ENCODE measurements around the gene STRIT1. TPM values are rescaled to one million over a fixed set of nuclear protein-coding genes. Genes with fewer than 3 reads are reported as not detected.

STRIT1 gene
- total RNA-seq, 2 donors from 2014 or later: not detected

GRCh38 chr3:155309581-155309980, 16.1 kb upstream of the STRIT1 start:
- peaks cover 3% of the 10 kb centered on the region for H3K9me3 Mint-ChIP-seq
- no peak overlapping the region for H3K4me3 Mint-ChIP-seq
- no peak overlapping the region for H3K4me3 ChIP-seq (ENCODE audit: low read length)

GRCh38 chr3:155308831-155309230, 15.3 kb upstream of the STRIT1 start:
- Histone ChIP-seq H3K27me3 (ENCODE audit: control insufficient read depth, insufficient read depth, low read length, poor library complexity, severe bottlenecking) (no peaks in the 10 kb centered on the region), H3K36me3 (ENCODE audit: control insufficient read depth, insufficient read depth, low read length) (no peaks in the 10 kb centered on the region), H3K4me1 (ENCODE audit: control insufficient read depth, insufficient read depth, low read length) (no peaks in the 10 kb centered on the region), H3K4me3 (ENCODE audit: low read length) (no peak overlapping the region), H3K9ac (ENCODE audit: extremely low read depth, low read length, poor library complexity, severe bottlenecking) (no peak overlapping the region), H3K27ac (ENCODE audit: low read depth, low read length) (no peak overlapping the region), H3K9me3 (ENCODE audit: control insufficient read depth, low read length) (no peaks in the 10 kb centered on the region)
- H3K27ac Mint-ChIP-seq: no peak overlapping the region
- no peak overlapping the region for H3K4me3 Mint-ChIP-seq
- H3K4me1 Mint-ChIP-seq: peaks cover 3% of the 10 kb centered on the region
- H3K27me3 Mint-ChIP-seq (ENCODE audit: insufficient read depth): no peaks in the 10 kb centered on the region
- no peak for TF ChIP-seq CTCF (conservative IDR thresholded peaks at IDR 0.05)
- H3K9me3 Mint-ChIP-seq: peaks cover 3% of the 10 kb centered on the region
- H3K36me3 Mint-ChIP-seq (ENCODE audit: low read depth): no peaks in the 10 kb centered on the region
- DNase-seq: no peak
- WGBS, 2 experiments (ENCODE audit: insufficient coverage in 1 of 2, insufficient read length in 1 of 2): 92 to 98% methylated on average over 5 to 9 of the region's 9 CpGs

More at GRCh38 chr3:155309581-155309980, 16.1 kb upstream of the STRIT1 start:
- no peaks in the 10 kb centered on the region for H3K4me1 ChIP-seq (ENCODE audit: control insufficient read depth, insufficient read depth, low read length)
- no peak for TF ChIP-seq CTCF (conservative IDR thresholded peaks at IDR 0.05)
- H3K27ac ChIP-seq (ENCODE audit: low read depth, low read length): no peak overlapping the region
- no peak for DNase-seq
- H3K27ac Mint-ChIP-seq: no peak overlapping the region
- H3K4me1 Mint-ChIP-seq: no peaks in the 10 kb centered on the region
- 94 to 95% methylated on average over 15 to 28 of the region's 28 CpGs for WGBS, 2 experiments (ENCODE audit: insufficient coverage in 1 of 2, insufficient read length in 1 of 2)
- no peaks in the 10 kb centered on the region for H3K27me3 Mint-ChIP-seq (ENCODE audit: insufficient read depth)
- no peaks in the 10 kb centered on the region for H3K36me3 ChIP-seq (ENCODE audit: control insufficient read depth, insufficient read depth, low read length)
- H3K9me3 ChIP-seq (ENCODE audit: control insufficient read depth, low read length): no peaks in the 10 kb centered on the region
- no peaks in the 10 kb centered on the region for H3K27me3 ChIP-seq (ENCODE audit: control insufficient read depth, insufficient read depth, low read length, poor library complexity, severe bottlenecking)
- no peaks in the 10 kb centered on the region for H3K36me3 Mint-ChIP-seq (ENCODE audit: low read depth)
- H3K9ac ChIP-seq (ENCODE audit: extremely low read depth, low read length, poor library complexity, severe bottlenecking): no peak overlapping the region

- Histone ChIP-seq H3K4me3 (ENCODE audit: low read length) (no peak overlapping the region), H3K27me3 (ENCODE audit: control insufficient read depth, insufficient read depth, low read length, poor library complexity, severe bottlenecking) (no peaks in the 10 kb centered on the region), H3K36me3 (ENCODE audit: control insufficient read depth, insufficient read depth, low read length) (no peaks in the 10 kb centered on the region), H3K9me3 (ENCODE audit: control insufficient read depth, low read length) (no peaks in the 10 kb centered on the region), H3K4me1 (ENCODE audit: control insufficient read depth, insufficient read depth, low read length) (no peaks in the 10 kb centered on the region), H3K27ac (ENCODE audit: low read depth, low read length) (no peak overlapping the region), H3K9ac (ENCODE audit: extremely low read depth, low read length, poor library complexity, severe bottlenecking) (no peak overlapping the region)
- H3K36me3 Mint-ChIP-seq (ENCODE audit: low read depth): no peaks in the 10 kb centered on the region
- H3K27me3 Mint-ChIP-seq (ENCODE audit: insufficient read depth): no peaks in the 10 kb centered on the region
- H3K9me3 Mint-ChIP-seq: peaks cover 3% of the 10 kb centered on the region
- WGBS, 2 experiments (ENCODE audit: insufficient coverage in 1 of 2, insufficient read length in 1 of 2): no CpG with 5 or more reads among the region's 7 CpGs
- DNase-seq: no peak
- H3K4me3 Mint-ChIP-seq: no peak overlapping the region
- TF ChIP-seq CTCF (conservative IDR thresholded peaks at IDR 0.05): no peak
- H3K27ac Mint-ChIP-seq: no peak overlapping the region
- H3K4me1 Mint-ChIP-seq: peaks cover 12% of the 10 kb centered on the region
These were observed 13.7 kb upstream of the STRIT1 start for GRCh38 chr3:155307183-155307582.

Measured in endodermal cell (in vitro differentiated cells).